Prostate gland (tissue), 2 donors: Measurements from ENCODE around the gene ZNF609.

ENCODE experiments used
- CTCF ChIP-seq, 4 experiments: fragments of 200-600 bp in 2 of 4; fragments of 450-650 bp in 2 of 4; sonication (generic) in 2 of 4; IDR thresholded peaks; 1 replicate in 3 of 4; 2 replicates in 1 of 4; pipeline ENCODE4 v1.5.1; 2016 to 2019; ENCODE audit warnings: antibody characterized with exemption in 4 of 4, mild to moderate bottlenecking in 2 of 4, moderate library complexity in 2 of 4
- POLR2A ChIP-seq: fragments of 450-650 bp; IDR thresholded peaks from one replicate; pipeline ENCODE4 v1.6.1; 2016; ENCODE audit warnings: antibody characterized with exemption, mild to moderate bottlenecking
- POLR2AphosphoS5 ChIP-seq: sonication (generic); formaldehyde crosslinking; IDR thresholded peaks from one replicate; pipeline ENCODE4 v1.6.1; 2017; ENCODE audit warnings: antibody characterized with exemption

- TF ChIP-seq CTCF (IDR thresholded peaks at IDR 0.05) (no peak), POLR2AphosphoS5 (no peak), POLR2A (no peak)
These were observed 259.8 kb downstream of the ZNF609 start for GRCh38 chr15:64720188-64720587.
